ENCODE results near the gene FXYD5.

- TF ChIP-seq, protein P1, sequence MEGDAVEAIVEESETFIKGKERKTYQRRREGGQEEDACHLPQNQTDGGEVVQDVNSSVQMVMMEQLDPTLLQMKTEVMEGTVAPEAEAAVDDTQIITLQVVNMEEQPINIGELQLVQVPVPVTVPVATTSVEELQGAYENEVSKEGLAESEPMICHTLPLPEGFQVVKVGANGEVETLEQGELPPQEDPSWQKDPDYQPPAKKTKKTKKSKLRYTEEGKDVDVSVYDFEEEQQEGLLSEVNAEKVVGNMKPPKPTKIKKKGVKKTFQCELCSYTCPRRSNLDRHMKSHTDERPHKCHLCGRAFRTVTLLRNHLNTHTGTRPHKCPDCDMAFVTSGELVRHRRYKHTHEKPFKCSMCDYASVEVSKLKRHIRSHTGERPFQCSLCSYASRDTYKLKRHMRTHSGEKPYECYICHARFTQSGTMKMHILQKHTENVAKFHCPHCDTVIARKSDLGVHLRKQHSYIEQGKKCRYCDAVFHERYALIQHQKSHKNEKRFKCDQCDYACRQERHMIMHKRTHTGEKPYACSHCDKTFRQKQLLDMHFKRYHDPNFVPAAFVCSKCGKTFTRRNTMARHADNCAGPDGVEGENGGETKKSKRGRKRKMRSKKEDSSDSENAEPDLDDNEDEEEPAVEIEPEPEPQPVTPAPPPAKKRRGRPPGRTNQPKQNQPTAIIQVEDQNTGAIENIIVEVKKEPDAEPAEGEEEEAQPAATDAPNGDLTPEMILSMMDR (IDR thresholded peaks at IDR 0.05; ENCODE audit: low read depth, low read length, poor library complexity, severe bottlenecking) = peak; percentile 36
- TF ChIP-seq EZH2phosphoT487 (IDR thresholded peaks at IDR 0.05; ENCODE audit: borderline replicate concordance, low read length) = no peak
Measured at GRCh38 chr19:35142606-35143230, 11.8 kb upstream of the FXYD5 start.
